Ovary (tissue), 3 donors: ENCODE measurements around the gene PRIMPOL.
"Not testable (repeated sequence)": the region's sequence is repeated elsewhere in the genome, so short reads cannot be mapped to it uniquely, and the experiment has no call there.

ENCODE experiments used
- POLR2A ChIP-seq: fragments of 450-650 bp; IDR thresholded peaks from one replicate; pipeline ENCODE4 v1.6.1; 2017; ENCODE audit warnings: antibody characterized with exemption, mild to moderate bottlenecking, moderate library complexity
- TF ChIP-seq, protein P1 (sequence below), 3 donors: fragments of 450-650 bp in 2 of 3; fragments of 200-600 bp in 1 of 3; IDR thresholded peaks; one replicate each; pipeline versions ENCODE4 v1.5.1 to v1.8.0; 2016 to 2022; ENCODE audit warnings: antibody characterized with exemption in 3 of 3, mild to moderate bottlenecking in 1 of 3
- donor health status: DM: no; HTN: no; CAD: no.

DNA sequence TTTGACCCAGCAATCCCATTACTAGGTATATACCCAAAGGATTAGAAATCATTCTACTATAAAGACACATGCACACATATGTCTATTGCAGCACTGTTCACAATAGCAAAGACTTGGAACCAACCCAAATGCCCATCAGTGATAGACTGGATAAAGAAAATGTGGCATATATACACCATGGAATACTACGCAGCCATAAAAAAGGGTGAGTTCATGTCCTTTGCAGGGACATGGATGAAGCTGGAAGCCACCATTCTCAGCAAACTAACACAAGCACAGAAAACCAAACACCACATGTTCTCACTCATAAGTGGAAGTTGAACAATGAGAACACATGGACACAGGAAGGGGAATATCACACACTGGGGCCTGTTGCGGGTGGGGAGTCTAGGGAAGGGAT, 42.1 kb upstream of the PRIMPOL start:
- TF ChIP-seq, protein P1, sequence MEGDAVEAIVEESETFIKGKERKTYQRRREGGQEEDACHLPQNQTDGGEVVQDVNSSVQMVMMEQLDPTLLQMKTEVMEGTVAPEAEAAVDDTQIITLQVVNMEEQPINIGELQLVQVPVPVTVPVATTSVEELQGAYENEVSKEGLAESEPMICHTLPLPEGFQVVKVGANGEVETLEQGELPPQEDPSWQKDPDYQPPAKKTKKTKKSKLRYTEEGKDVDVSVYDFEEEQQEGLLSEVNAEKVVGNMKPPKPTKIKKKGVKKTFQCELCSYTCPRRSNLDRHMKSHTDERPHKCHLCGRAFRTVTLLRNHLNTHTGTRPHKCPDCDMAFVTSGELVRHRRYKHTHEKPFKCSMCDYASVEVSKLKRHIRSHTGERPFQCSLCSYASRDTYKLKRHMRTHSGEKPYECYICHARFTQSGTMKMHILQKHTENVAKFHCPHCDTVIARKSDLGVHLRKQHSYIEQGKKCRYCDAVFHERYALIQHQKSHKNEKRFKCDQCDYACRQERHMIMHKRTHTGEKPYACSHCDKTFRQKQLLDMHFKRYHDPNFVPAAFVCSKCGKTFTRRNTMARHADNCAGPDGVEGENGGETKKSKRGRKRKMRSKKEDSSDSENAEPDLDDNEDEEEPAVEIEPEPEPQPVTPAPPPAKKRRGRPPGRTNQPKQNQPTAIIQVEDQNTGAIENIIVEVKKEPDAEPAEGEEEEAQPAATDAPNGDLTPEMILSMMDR (IDR thresholded peaks at IDR 0.05): not testable (repeated sequence)
- TF ChIP-seq POLR2A: not testable (repeated sequence)
